Measurements from ENCODE around the gene ANKRD13A. TPM values are rescaled to one million over a fixed set of nuclear protein-coding genes. Genes with fewer than 3 reads are reported as not detected.
A peak's percentile ranks its signal among the peaks of the same experiment; 100 is the strongest.
"Not testable (repeated sequence)": the region's sequence is repeated elsewhere in the genome, so short reads cannot be mapped to it uniquely, and the experiment has no call there.

The ANKRD13A gene
- polyA plus RNA-seq, 1 of the 3 experiments (the other 2 are of a cell fraction): 42.8 TPM

DNA sequence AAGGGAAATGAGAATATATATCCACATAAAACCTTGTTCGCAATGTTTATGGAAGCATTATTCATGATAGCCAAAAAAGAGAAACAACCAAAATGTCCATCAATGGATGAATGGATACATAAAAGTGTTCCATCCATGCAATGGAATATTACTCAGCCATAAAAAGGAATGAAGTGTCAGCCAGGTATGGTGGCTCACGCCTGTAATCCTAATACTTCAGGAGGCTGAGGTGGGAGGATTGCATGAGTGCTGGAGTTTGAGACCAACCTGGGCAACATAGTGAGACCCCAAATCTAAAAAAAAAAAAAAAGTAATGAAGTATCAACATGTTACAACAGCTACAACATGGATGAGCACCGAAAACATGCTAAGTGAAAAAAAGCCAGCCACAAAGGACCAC, 72.7 kb downstream of the ANKRD13A start:
- Histone ChIP-seq H3K4me2 (no peak overlapping the region), H3K4me3 (ENCODE audit: low read depth in 2 of 2, low read length in 1 of 2) (no peak overlapping the region), H3K27ac (ENCODE audit: low read depth in 2 of 2, low read length in 1 of 2) (no peak overlapping the region), H3K27me3 (ENCODE audit: insufficient read depth) (no peaks in the 10 kb centered on the region), H3F3A (replicated peaks; ENCODE audit: insufficient read depth) (no peaks in the 10 kb centered on the region), H3K9me3 (no peaks in the 10 kb centered on the region), H3K36me3 (replicated peaks in 1 of 2; ENCODE audit: control insufficient read depth in 1 of 2, insufficient read depth in 2 of 2, low read length in 1 of 2) (no peaks in the 10 kb centered on the region), H4K20me1 (ENCODE audit: insufficient read depth) (no peaks in the 10 kb centered on the region), H2AFZ (ENCODE audit: low read depth) (no peak overlapping the region), H3K9me2 (no peaks in the 10 kb centered on the region), H3K79me2 (ENCODE audit: insufficient read depth) (no peaks in the 10 kb centered on the region), H3K9ac (no peak overlapping the region), H3K4me1 (ENCODE audit: control insufficient read depth in 1 of 2, insufficient read depth in 2 of 2, low read depth in 1 of 2, low read length in 1 of 2) (peaks cover 0 to 7% of the 10 kb centered on the region in 2 experiments; a peak in 1 of 4 replicates)
- WGBS (ENCODE audit: low lambda C conversion rate): 88% methylated on average over 3 of the region's 3 CpGs
- DNase-seq: no peak
- ChIA-PET POLR2A (no interaction called here), CTCF (no interaction called here)
- no peak for TF ChIP-seq SMC3 (IDR thresholded peaks at IDR 0.05; ENCODE audit: low read depth, low read length)
- TF ChIP-seq IRF3 (IDR thresholded peaks at IDR 0.05; ENCODE audit: low read depth, low read length): no peak
- no peak for TF ChIP-seq MXI1 (IDR thresholded peaks at IDR 0.05; ENCODE audit: low read depth, low read length)
- no peak for TF ChIP-seq RXRA (IDR thresholded peaks at IDR 0.05; ENCODE audit: borderline replicate concordance, low read depth)
- TF ChIP-seq RCOR1 (IDR thresholded peaks at IDR 0.05; ENCODE audit: low read length): no peak
- no peak for TF ChIP-seq TCF12 (IDR thresholded peaks at IDR 0.05)
- no peak for TF ChIP-seq TAF1 (IDR thresholded peaks at IDR 0.05; ENCODE audit: borderline replicate concordance, low read depth, low read length)
- TF ChIP-seq REST (IDR thresholded peaks at IDR 0.05; ENCODE audit: low read depth, low read length): no peak
- no peak for TF ChIP-seq ZBTB33 (IDR thresholded peaks at IDR 0.05; ENCODE audit: borderline replicate concordance, low read depth)
- TF ChIP-seq MEF2A (IDR thresholded peaks at IDR 0.05; ENCODE audit: borderline replicate concordance, low read depth): no peak
- TF ChIP-seq NRF1 (IDR thresholded peaks at IDR 0.05; ENCODE audit: low read depth, low read length): no peak
- TF ChIP-seq, protein P1, sequence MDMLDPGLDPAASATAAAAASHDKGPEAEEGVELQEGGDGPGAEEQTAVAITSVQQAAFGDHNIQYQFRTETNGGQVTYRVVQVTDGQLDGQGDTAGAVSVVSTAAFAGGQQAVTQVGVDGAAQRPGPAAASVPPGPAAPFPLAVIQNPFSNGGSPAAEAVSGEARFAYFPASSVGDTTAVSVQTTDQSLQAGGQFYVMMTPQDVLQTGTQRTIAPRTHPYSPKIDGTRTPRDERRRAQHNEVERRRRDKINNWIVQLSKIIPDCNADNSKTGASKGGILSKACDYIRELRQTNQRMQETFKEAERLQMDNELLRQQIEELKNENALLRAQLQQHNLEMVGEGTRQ (IDR thresholded peaks at IDR 0.05; ENCODE audit: borderline replicate concordance, low read depth, low read length): no peak

GRCh38 chr12:110072636-110073035, 73.4 kb downstream of the ANKRD13A start:
- H4K20me1 ChIP-seq (ENCODE audit: insufficient read depth); H3K4me2 ChIP-seq; H3K4me3 ChIP-seq (ENCODE audit: low read depth in 2 of 2, low read length in 1 of 2); CTCF ChIA-PET; H3K36me3 ChIP-seq (replicated peaks in 1 of 2; ENCODE audit: control insufficient read depth in 1 of 2, insufficient read depth in 2 of 2, low read length in 1 of 2); H3K27ac ChIP-seq (ENCODE audit: low read depth in 2 of 2, low read length in 1 of 2); DNase-seq; H3K4me1 ChIP-seq (ENCODE audit: control insufficient read depth in 1 of 2, insufficient read depth in 2 of 2, low read depth in 1 of 2, low read length in 1 of 2); H3K27me3 ChIP-seq (ENCODE audit: insufficient read depth); H3F3A ChIP-seq (replicated peaks; ENCODE audit: insufficient read depth); H3K79me2 ChIP-seq (ENCODE audit: insufficient read depth); H3K9me3 ChIP-seq; H3K9me2 ChIP-seq; H3K9ac ChIP-seq: not testable (repeated sequence)
- 96% methylated on average over 9 of the region's 9 CpGs for WGBS (ENCODE audit: low lambda C conversion rate)
- peak overlapping the region; percentile 74; the same call in 1 of the 2 replicates for H2AFZ ChIP-seq (ENCODE audit: low read depth)
- POLR2A ChIA-PET: interaction anchor here (0.6 kb wide), 1 partner anchor 361 kb away, joined by 3 read pairs; no protein-coding TSS in a partner anchor

Data from SK-N-SH (cell line).